ENCODE data around the gene RGS5.
"Not testable (repeated sequence)": the region's sequence is repeated elsewhere in the genome, so short reads cannot be mapped to it uniquely, and the experiment has no call there.

Gene RGS5

DNA sequence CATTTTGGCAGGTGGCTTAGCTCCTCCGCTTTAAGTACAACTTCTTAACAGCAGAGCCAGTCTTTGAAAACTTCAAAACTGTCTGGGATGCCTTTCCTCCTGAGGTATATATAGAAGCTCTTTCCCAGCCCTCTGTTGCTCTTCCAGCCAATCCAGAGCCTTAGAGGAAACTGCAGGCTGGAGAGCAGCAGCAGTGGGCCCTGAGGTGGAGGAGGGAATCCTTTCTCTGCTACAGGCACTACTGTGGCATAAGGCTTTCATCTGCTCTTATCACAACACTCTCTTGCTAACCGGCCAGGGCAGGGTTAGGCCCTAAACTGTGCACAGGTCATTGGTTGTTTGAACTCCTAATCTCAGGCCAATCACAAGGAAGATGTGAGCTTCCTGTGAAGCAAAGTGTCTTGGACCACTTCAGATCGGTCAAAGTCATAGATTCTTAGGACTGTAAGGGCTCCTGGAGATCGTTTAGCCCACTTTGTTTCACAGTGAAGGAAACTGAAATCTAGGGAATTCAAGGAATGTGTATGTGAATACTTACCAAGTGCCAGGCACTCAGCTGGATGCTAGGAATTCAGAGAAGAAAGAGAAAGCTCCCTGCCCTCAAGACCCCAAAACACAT is at the start of gene RGS5:
TSS of gene RGS5 (minus strand) at position 84 of the 619 bp plus-strand sequence. CDS start at position 3, 81 bp downstream.
- in situ Hi-C loops (cut with MboI; ENCODE audit: low sequenced_read_pairs) = no loop called here

DNA sequence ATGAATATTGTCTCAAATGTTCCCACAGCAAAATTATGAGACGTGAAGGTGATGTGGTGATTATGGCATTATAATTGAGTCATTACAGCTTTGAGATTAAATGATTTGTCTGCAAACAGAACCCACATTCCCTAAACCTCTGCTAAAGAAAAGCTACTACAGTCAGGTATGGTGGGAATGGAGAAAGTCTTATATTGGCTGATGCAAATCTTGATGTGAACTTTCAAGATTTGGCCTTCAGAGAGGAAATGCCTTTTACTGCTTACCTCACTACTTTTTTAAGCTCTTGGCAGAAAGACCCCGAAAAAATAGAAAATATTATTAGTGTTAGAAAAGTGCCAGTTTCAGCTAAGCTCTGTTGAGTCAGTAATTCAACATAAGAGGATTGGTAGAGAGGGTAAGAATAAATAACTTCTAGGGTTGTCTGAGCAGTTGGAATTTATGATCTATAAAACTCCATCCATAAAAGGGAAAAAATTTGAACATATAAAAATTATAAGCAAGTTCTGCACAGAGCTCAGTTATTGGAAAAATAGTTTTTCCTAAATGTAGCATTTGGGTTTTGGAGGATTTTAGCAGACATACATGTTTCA is 47.8 kb upstream of the RGS5 start:
- in situ Hi-C loops (cut with MboI; ENCODE audit: low sequenced_read_pairs) = no loop called here

- in situ Hi-C loops (cut with MboI; ENCODE audit: low sequenced_read_pairs) = no loop called here
These were observed 45.3 kb upstream of the RGS5 start for GRCh38 chr1:163248064-163248463.

DNA sequence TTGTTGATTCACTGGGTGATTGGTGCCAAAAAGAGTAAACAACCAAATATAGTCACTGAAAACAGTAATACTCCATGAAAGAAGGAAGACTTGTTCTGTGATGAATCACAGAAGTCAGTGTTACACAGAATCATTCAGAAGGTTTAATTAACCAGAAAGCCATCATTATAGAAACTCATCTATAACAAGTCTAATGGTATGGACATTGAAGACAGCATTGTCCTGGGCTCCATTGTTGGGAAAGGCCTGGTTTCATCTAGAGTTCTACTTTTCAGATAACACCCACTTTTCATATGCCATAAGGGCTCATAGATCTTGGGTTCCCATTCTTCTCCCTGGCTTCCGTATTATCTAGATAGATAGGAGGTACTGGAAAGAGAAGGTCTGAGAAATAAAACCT is 41.9 kb upstream of the RGS5 start:
- in situ Hi-C loops (cut with MboI; ENCODE audit: low sequenced_read_pairs) = not testable (repeated sequence)

DNA sequence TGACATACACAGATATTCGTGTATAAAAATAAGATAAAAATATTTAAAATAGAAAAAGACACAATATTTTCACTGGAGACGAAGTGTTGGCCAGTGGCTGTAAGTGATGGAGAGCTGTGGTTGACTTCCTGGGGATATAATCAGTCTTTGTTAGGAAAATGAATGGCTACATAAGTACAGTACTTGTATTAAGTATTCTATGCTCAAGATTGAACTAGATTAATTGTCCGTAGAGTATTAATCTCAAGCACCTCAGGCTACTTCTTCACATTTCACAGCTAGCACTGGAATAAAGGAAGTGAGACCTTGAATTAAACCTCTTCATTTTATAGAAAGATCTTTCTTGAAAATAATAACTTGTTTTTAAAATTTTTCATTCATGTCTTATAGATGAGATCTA is 39.0 kb upstream of the RGS5 start:
- in situ Hi-C loops (cut with MboI; ENCODE audit: low sequenced_read_pairs) = no loop called here

GRCh38 chr1:163240705-163241104 is 38.0 kb upstream of the RGS5 start:
- in situ Hi-C loops (cut with MboI; ENCODE audit: low sequenced_read_pairs) = no loop called here

DNA sequence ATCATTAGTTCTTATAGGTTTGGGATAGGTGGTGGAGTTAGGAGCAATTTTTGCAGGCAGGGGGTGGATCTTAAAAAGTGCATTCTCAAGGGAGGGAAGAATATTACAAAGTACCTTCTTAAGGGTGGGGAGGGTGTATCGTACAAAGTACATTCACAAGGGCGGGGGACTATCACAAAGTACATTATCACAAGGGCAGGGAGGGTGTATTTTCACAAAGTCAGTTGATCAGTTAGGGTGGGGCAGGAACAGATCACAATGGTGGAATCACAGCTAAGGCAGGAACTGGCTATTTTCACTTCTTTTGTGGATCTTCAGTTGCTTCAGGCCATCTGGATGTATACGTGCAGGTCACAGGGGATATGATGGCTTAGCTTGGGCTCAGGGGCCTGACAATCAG is 30.9 kb upstream of the RGS5 start:
- in situ Hi-C loops (cut with MboI; ENCODE audit: low sequenced_read_pairs) = not testable (repeated sequence)

DNA sequence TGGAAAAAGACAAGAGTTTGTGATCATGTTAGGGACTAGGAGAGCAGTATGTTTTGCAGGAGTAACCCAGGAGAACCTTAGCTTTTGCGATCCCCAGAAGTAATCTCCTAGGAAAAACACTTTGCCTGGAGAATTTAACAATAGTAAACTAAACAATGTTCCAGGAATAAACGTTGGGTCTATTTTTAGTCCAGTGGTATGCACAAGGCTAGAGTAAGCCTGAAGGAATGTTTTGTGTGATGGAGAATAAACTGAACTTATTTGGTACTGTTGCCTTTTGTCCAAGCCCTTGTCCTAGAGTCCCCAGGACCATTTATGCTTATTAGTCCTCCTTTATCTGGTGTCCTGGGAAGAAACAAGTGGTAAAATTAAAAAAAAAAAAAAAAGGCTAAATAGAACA is 28.7 kb upstream of the RGS5 start:
- in situ Hi-C loops (cut with MboI; ENCODE audit: low sequenced_read_pairs) = no loop called here

GRCh38 chr1:163230827-163231226 is 28.1 kb upstream of the RGS5 start:
- in situ Hi-C loops (cut with MboI; ENCODE audit: low sequenced_read_pairs) = no loop called here

DNA sequence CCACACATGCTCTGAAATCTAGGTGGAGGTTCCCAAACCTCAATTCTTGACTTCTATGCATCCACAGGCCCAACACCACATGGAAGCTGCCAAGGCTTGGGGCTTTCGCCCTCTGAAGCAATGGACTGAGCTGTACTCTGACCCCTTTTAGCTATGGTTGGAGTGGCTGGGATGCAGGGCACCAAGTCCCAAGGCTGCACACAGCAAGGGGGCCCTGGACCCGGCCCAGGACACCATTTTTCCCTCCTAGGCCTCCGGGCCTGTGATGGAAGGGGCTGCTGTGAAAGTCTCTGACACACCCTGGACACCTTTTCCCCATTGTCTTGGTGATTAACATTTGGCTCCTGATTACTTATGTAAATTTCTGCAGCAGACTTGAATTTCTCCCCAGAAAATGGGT is 25.6 kb upstream of the RGS5 start:
- in situ Hi-C loops (cut with MboI; ENCODE audit: low sequenced_read_pairs) = not testable (repeated sequence)

DNA sequence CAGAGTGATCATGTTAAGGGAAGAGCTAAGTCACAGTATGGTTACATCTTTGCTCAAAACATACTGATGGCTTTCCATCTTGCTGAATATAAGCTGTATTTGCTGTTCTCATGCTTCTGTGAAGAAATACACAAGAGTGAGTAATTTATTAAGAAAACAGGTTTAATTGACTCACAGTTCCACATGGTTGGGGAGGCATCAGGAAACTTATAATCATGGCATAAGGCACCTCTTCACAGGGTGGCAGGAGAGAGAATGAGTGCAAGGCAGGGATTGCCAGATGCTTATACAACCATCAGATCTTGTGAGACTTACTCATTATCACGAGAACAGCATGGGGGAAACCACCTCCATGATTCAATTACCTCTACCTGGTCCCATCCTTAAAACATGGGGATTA is 24.4 kb upstream of the RGS5 start:
- in situ Hi-C loops (cut with MboI; ENCODE audit: low sequenced_read_pairs) = no loop called here

- in situ Hi-C loops (cut with MboI; ENCODE audit: low sequenced_read_pairs) = no loop called here
These were observed 10.9 kb upstream of the RGS5 start for GRCh38 chr1:163213626-163214025.

- in situ Hi-C loops (cut with MboI; ENCODE audit: low sequenced_read_pairs) = no loop called here
These were observed 9.0 kb upstream of the RGS5 start for GRCh38 chr1:163211667-163212066.

GRCh38 chr1:163205513-163205912 is 2.8 kb upstream of the RGS5 start:
- in situ Hi-C loops (cut with MboI; ENCODE audit: low sequenced_read_pairs) = no loop called here

DNA sequence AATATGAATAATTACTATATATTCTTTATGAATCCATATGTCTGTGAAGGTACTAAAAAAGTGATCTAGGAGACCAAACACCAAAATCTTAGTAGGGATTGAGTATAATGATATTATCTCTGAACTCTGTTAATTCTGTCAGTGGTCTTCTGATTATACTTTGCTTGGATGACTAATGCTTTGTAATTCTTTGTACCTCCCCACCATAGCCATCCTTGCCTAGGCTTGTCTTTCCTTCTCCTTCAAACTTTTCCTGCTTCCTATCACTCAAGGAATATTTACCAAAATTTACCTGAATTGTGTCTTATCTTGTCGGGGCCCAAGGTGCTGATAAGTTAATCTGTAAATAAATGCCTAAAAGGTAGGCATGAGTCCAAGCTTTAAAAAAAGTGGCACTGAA is 845 bp upstream of the RGS5 start:
- in situ Hi-C loops (cut with MboI; ENCODE audit: low sequenced_read_pairs) = no loop called here

GRCh38 chr1:163201906-163202305 is 810 bp downstream of the RGS5 start:
- in situ Hi-C loops (cut with MboI; ENCODE audit: low sequenced_read_pairs) = no loop called here

GRCh38 chr1:163197022-163197421 is 5.7 kb downstream of the RGS5 start:
- in situ Hi-C loops (cut with MboI; ENCODE audit: low sequenced_read_pairs) = no loop called here

DNA sequence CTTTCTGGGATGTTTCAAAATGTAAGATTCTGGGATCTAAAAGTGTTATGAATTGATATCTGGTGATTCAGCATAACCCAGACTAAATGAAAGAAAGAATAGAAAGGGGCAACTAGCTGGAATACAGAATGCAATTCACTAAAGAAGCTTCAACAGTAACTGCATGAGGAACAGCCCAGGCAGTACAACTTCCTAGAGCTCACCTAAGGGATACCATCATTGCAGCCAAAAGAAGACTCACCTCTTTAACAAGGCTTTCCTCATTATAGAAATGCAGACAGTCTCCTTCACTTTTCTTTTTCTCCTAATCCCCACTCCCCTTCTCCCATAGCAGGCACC is 6.3 kb downstream of the RGS5 start:
- in situ Hi-C loops (cut with MboI; ENCODE audit: low sequenced_read_pairs) = no loop called here

DNA sequence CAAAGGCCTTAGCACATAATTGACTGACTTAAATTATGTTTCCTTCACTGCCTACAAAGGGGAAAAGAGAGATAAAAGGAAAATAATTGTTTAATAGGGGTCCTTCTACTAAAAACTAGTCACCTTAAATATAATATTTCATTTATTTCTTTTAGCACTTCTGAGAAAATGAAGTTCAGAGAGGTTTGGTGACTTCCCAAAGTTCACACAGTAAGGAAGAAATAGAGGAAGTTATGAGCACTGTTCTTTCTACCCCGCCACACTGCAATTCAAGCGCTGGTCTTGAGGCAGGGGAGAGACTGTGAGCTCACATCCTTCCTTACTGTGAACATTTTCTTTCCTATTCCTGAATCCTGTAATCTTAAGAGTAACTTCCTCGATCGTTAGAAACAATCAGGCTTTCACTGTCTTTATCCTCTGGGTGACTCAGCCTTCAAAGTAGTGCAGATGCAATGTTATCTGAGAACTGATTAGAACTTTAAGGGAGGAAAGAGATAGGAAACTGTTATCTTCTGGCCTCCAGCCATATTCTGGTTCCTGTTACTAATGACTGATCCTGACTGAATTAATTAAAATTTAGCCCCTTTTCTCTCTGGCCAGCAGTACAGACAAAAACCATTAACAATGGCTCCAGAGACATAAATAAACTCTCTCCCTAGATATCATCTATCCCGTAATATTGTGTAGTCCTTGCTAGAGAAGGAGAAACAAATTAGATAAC is 6.8 kb downstream of the RGS5 start:
- in situ Hi-C loops (cut with MboI; ENCODE audit: low sequenced_read_pairs) = no loop called here

GRCh38 chr1:163191301-163191700 is 11.4 kb downstream of the RGS5 start:
- in situ Hi-C loops (cut with MboI; ENCODE audit: low sequenced_read_pairs) = no loop called here

DNA sequence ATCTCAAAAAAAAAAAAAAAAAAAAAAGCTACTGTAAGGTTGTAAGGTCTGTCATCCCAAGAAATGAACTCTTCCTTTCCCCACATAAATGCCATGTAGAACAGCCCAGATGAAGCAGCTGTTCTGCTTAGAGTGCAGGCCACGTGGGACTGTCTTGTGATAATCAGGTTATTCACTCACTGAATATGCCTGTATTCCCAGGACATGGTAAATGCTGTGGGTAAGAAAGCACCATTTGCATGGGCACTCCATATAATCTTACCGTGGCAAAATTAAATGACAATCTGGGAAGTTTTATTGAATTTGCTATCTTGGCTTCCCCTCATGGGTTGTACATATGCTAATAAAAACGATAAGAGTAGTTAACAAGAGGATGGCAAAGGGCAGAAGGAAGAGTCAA is 13.8 kb downstream of the RGS5 start:
- in situ Hi-C loops (cut with MboI; ENCODE audit: low sequenced_read_pairs) = no loop called here

DNA sequence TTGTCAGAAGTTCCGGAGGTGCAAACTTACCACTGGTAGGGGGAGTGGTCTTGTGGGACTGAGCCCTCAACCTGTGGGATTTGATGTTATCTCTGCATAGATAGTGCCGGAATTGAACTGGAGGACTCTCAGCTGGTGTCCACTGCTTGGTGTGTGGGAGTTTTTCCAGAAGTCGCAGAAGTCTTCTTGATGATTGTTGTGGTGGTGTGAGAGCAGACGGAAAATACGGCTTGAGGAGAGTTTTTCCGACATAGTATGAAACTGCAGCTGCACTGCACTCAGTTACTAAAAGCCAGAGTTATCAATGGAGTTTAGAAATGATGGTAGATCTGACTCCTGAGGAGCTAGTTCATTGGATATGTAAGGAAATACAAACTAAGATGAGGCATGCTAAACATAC is 14.9 kb downstream of the RGS5 start:
- in situ Hi-C loops (cut with MboI; ENCODE audit: low sequenced_read_pairs) = no loop called here

DNA sequence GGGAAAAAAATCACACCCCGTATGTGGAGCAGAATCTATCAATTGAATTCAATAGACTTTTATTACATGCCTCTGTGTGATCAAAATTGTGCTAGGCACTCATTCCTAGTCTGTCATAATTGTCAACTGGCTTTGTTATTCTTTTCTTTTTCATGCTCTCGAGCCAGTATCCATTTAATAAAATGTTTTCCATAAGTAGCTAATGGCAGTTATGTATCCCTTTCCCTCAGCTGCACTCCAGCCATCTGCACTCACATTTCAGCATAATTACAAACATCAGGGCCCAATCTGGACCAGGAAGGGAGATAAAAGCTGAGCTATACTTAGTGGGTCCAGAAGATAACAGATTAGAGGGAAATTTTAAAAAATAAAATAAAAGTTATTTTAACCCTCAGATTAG is 15.9 kb downstream of the RGS5 start:
- in situ Hi-C loops (cut with MboI; ENCODE audit: low sequenced_read_pairs) = no loop called here

Data from HL-60/S4 treated with phorbol 12-myristate 13-acetate at 8.2 ng/mL for 4 days and 3 days (cell line).